GM15510 (cell line): ENCODE measurements around the gene RAB33A.

Source experiments
- POLR2A ChIP-seq: IDR thresholded peaks from 3 replicates; pipeline ENCODE4 v1.6.1; 2011; ENCODE audit warnings: borderline replicate concordance; ENCODE audit not compliant: insufficient read length; ENCODE audit errors: extremely low read depth

The RAB33A gene

GRCh38 chrX:130184857-130185256 is 13.1 kb downstream of the RAB33A start:
- no peak for TF ChIP-seq POLR2A

- no peak for TF ChIP-seq POLR2A
Observed at GRCh38 chrX:130186651-130187050, 14.9 kb downstream of the RAB33A start.

DNA sequence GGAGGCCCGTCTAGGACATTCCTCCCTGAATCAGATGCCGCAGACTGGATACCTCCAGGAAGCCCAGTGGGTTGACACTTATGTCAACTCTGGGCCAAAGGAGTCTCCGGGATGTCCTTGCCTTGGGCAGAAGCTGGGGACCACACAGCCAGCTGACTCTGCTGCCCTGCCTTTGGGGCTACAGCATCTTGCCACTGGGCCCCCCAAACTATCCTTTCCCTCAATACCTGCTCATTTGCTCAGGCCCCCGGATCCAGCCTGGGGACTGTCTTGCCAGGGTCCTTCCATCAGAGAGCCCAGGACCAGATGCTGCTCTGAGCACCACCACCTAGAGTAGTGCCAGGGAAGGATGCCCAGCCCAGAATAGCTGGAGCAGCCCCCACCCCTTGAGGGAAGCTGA is 19.0 kb downstream of the RAB33A start:
- no peak for TF ChIP-seq POLR2A

DNA sequence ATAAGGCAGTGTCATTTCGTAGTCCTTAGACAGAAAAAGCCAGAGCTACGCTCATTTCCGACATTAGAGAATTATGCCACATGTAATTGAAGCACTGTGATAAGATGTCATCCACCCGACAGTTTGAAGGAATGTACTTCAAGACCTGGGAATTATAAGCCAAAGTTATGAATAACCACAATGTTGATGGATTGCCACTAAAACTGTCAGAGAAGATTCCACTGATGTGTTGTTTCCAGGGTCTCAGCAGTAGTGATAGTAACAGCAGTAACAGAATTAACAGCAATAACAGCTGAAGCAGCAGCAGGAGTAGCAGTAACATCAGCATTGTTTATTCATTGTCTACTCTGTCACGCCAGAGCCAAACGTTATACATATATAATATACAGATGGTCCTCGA is 24.7 kb downstream of the RAB33A start:
- TF ChIP-seq POLR2A, result no peak

GRCh38 chrX:130197464-130197863 is 25.7 kb downstream of the RAB33A start:
- no peak for TF ChIP-seq POLR2A

GRCh38 chrX:130204647-130205046 is 32.9 kb downstream of the RAB33A start:
- no peak for TF ChIP-seq POLR2A

DNA sequence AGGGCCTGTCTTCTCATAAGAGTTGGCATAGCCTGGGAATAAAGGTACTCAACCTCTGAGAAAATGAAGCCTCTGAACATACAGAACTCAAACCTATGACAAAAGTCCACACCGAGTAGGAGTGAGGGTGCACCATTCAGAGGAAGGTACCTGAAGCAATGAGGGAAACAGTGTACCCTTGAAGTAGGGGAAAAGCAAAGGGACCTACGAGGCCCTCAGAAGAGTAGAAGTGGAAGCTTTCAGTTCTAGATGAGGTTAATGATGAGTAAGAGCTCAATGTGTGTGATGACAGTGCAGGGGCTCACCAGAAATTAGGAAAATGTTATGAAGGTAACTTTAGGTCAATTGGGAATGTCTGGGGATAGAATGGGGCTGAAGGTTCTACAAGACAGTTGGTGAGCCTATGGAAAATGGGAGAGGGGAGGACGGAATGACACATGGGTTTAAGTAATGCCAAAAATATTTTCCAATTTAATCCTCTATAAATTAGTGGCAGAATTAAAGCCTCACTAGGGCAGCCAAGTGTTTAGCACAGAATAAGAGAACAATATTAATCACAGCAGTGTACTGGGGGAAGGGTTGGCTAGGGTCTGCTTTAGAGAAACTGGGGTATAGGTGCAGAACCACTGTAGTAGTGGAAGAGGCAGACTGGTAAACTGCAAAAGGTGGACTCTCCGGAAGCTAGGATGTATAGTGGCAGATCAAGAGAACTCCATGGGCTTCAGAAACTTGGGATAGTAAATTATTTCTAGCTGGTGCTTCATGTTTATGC is 39.8 kb downstream of the RAB33A start:
- no peak for TF ChIP-seq POLR2A

DNA sequence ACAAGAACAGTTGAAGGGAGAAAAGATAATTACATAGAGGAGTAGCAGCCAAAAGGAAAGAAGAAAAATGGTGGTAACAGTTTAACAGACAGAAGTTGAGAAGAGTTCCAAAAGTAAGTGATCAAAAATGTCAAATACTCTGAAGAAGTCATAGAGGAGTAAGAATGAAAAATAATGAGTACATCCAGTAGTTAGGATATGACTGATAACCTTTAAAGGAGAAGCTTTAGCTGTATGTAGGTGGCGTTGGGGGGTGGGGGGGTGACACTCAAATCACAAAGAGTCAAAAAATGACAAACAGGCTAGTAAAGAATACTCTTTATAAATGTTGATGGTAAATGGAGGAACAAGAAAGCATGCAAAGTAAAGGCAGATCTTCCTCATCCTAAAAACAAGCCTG is 40.6 kb downstream of the RAB33A start:
- TF ChIP-seq POLR2A, result no peak

DNA sequence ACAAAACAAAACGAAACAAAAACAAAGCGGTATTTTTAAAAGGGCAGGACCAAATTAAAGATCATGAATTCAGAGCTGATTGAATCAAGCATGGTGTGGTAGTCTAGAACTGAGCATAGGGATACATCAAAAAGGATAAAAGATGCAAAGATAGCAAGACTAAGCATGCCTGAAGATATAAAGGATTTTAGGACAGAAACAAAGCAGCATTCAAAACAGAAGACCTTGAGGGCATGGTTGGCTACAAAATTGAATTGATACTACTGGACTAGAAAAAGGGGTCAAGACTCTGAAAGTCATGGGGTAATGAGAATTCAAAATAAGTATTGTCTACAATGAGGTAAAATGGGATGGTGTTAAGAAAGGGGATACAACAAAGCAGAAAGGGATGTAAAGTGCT is 41.6 kb downstream of the RAB33A start:
- TF ChIP-seq POLR2A, result no peak

- no peak for TF ChIP-seq POLR2A
Observed at GRCh38 chrX:130216320-130216719, 44.6 kb downstream of the RAB33A start.

DNA sequence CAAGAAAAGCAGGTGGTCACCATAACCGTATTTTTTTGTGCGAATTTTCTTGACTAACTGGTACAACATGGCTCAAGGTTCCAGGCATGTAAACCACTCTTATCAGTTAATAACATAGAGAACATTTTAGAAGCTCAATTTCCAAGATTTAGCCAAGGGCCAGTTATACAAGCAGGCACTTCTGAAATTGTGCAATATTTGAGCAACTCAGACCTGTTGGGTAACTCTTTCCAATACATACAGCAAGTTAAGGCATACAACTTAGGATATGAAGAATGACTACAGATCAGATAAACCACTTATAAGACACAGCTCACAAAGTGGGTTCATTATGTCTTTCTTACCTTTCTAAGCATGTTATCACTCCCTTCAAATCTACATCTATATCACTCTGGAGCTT is 53.0 kb downstream of the RAB33A start:
- TF ChIP-seq POLR2A, result no peak

GRCh38 chrX:130228871-130229270 is 57.1 kb downstream of the RAB33A start:
- no peak for TF ChIP-seq POLR2A
